IMR-90 (cell line): Measurements from ENCODE around the gene RERE. TPM values are rescaled to one million over a fixed set of nuclear protein-coding genes. Genes with fewer than 3 reads are reported as not detected.

Experiments used
- ATAC-seq: fragments of 200-7000 bp; cut with Tn5 transposase; 2 replicates; pipeline ENCODE4 v1.9.1; 2020; ENCODE audit warnings: low read depth, mild to moderate bottlenecking, moderate library complexity
- BruUV-seq: library from RNA; stranded (reverse); fragments of 400-500 nt; replicated peaks from 2 replicates; lab custom pipeline; 2021; lab: Mats Ljungman, UMichigan
- CTCF ChIA-PET: fragments of 300-600 bp; formaldehyde crosslinking; extraction: SDS; loops from one replicate; lab custom pipeline; 2021; ENCODE audit warnings: antibody characterized with exemption; lab: Yijun Ruan, JAX
- POLR2A ChIA-PET: fragments of 300-600 bp; sonication (Branson Sonifier 250); formaldehyde crosslinking; loops from one replicate; lab custom pipeline; 2022; ENCODE audit warnings: antibody characterized with exemption; ENCODE audit not compliant: unreplicated experiment; lab: Charles Lee
- DNase-seq: peaks from one replicate; pipeline ENCODE4 v3.0.0; 2013
- H2AFZ ChIP-seq: replicated peaks from 2 replicates; pipeline ENCODE3; 2013; ENCODE audit warnings: low read length, mild to moderate bottlenecking; ENCODE audit not compliant: poor library complexity
- H2AK5ac ChIP-seq: 2 replicates; pipeline ENCODE4 v1.6.1; 2013; ENCODE audit warnings: low read depth, low read length, inconsistent platforms
- H2AK9ac ChIP-seq: replicated peaks from 2 replicates; pipeline ENCODE3; 2013; ENCODE audit warnings: mild to moderate bottlenecking, low read depth, low read length, moderate library complexity; ENCODE audit not compliant: poor library complexity
- H2BK120ac ChIP-seq: 2 replicates; pipeline ENCODE4 v1.6.1; 2013; ENCODE audit warnings: low read depth, low read length, inconsistent platforms
- H2BK15ac ChIP-seq: 3 replicates; pipeline ENCODE4 v1.6.1; 2013; ENCODE audit warnings: low read depth, low read length, inconsistent platforms
- H2BK20ac ChIP-seq: 2 replicates; pipeline ENCODE4 v1.6.1; 2013; ENCODE audit warnings: low read depth, mild to moderate bottlenecking, inconsistent platforms, low read length, moderate library complexity
- H2BK5ac ChIP-seq: 2 replicates; pipeline ENCODE4 v1.6.1; 2013; ENCODE audit warnings: mild to moderate bottlenecking, low read depth, low read length, inconsistent platforms; ENCODE audit not compliant: poor library complexity, severe bottlenecking
- H3K14ac ChIP-seq: replicated peaks from 2 replicates; pipeline ENCODE4 v1.6.1; 2013; ENCODE audit warnings: low read depth, low read length, inconsistent platforms
- H3K18ac ChIP-seq: 2 replicates; pipeline ENCODE4 v1.6.1; 2013; ENCODE audit warnings: low read depth, low read length, control low read depth
- H3K23ac ChIP-seq: 2 replicates; pipeline ENCODE4 v1.6.1; 2013; ENCODE audit warnings: low read depth, low read length, inconsistent platforms
- H3K27ac ChIP-seq: 2 replicates; pipeline ENCODE4 v1.5.1; 2013; ENCODE audit warnings: mild to moderate bottlenecking, control low read depth, low read length; ENCODE audit not compliant: insufficient read depth
- H3K27me3 ChIP-seq: 2 replicates; pipeline ENCODE4 v1.6.1; 2013; ENCODE audit warnings: low read length; ENCODE audit not compliant: control insufficient read depth, insufficient read depth
- H3K36me3 ChIP-seq: 2 replicates; pipeline ENCODE4 v1.6.1; 2013; ENCODE audit warnings: low read length, mixed read lengths; ENCODE audit not compliant: control insufficient read depth, insufficient read depth
- H3K4ac ChIP-seq: 2 replicates; pipeline ENCODE4 v1.6.1; 2013; ENCODE audit warnings: low read depth, low read length, inconsistent platforms
- H3K4me1 ChIP-seq: 2 replicates; pipeline ENCODE4 v1.6.1; 2013; ENCODE audit warnings: low read length, mixed read lengths; ENCODE audit not compliant: control insufficient read depth, insufficient read depth
- H3K4me2 ChIP-seq: 2 replicates; pipeline ENCODE4 v1.6.1; 2013; ENCODE audit warnings: low read depth, mild to moderate bottlenecking, control low read depth, low read length, moderate library complexity
- H3K4me3 ChIP-seq: 2 replicates; pipeline ENCODE4 v1.5.1; 2013; ENCODE audit warnings: low read depth, mild to moderate bottlenecking, control low read depth, low read length, moderate library complexity; ENCODE audit not compliant: insufficient read depth
- H3K56ac ChIP-seq: 2 replicates; pipeline ENCODE4 v1.6.1; 2013; ENCODE audit warnings: low read length, inconsistent platforms; ENCODE audit not compliant: insufficient read depth; ENCODE audit errors: extremely low read depth
- H3K79me1 ChIP-seq, 2 experiments: 2 replicates each; pipeline ENCODE4 v1.6.1; 2013; ENCODE audit warnings: low read length in 2 of 2, inconsistent platforms in 1 of 2, low read depth in 1 of 2
- H3K9ac ChIP-seq: 2 replicates; pipeline ENCODE4 v1.6.1; 2013; ENCODE audit warnings: low read depth, low read length, control low read depth
- H3K9me1 ChIP-seq: 2 replicates; pipeline ENCODE4 v1.6.1; 2013; ENCODE audit warnings: low read length, inconsistent platforms; ENCODE audit not compliant: insufficient read depth
- H3K9me3 ChIP-seq: 2 replicates; pipeline ENCODE4 v1.6.1; 2013; ENCODE audit warnings: low read length; ENCODE audit not compliant: control insufficient read depth, insufficient read depth
- H4K20me1 ChIP-seq: 2 replicates; pipeline ENCODE4 v1.6.1; 2013; ENCODE audit warnings: low read length, inconsistent platforms; ENCODE audit not compliant: insufficient read depth
- H4K5ac ChIP-seq: 2 replicates; pipeline ENCODE4 v1.6.1; 2013; ENCODE audit warnings: mild to moderate bottlenecking, low read depth, low read length, control low read depth
- H4K8ac ChIP-seq, 2 experiments: 2 replicates each; pipeline ENCODE4 v1.6.1; 2013; ENCODE audit warnings: low read depth in 2 of 2, low read length in 2 of 2, control low read depth in 1 of 2, inconsistent platforms in 1 of 2
- H4K91ac ChIP-seq: 2 replicates; pipeline ENCODE4 v1.6.1; 2013; ENCODE audit warnings: low read depth, low read length, inconsistent platforms; ENCODE audit not compliant: insufficient read depth
- NFE2L2 ChIP-seq: fragments of 150-350 bp; IDR thresholded peaks from 2 replicates; pipeline ENCODE4 v1.6.1; 2016; ENCODE audit warnings: low read depth, mild to moderate bottlenecking, low read length
- POLR2A ChIP-seq: IDR thresholded peaks from 2 replicates; pipeline ENCODE4 v1.6.1; 2012; ENCODE audit warnings: mild to moderate bottlenecking, low read depth, low read length
- WGBS, 2 experiments: methylation state at CpG; one replicate each; pipeline versions ENCODE4 v1.1.5 to v1.1.7; 2013; ENCODE audit warnings: missing lambda C conversion rate in 2 of 2; ENCODE audit not compliant: insufficient read length in 1 of 2; ENCODE audit errors: extremely low coverage in 2 of 2; 5-methylcytosine and 5-hydroxymethylcytosine counted together
- dilution Hi-C: fragments of 300-500 bp; cut with HindIII; formaldehyde crosslinking; loops from one replicate; pipeline ENCODE4 v1.14.3; 2018; ENCODE audit warnings: low sequenced_read_pairs; ENCODE audit not compliant: unreplicated experiment
- in situ Hi-C: fragments of 300-500 bp; cut with MboI; formaldehyde crosslinking; loops from 3 replicates; pipeline ENCODE4 v1.14.3; 2019; ENCODE audit warnings: low sequenced_read_pairs, inconsistent platforms, mixed read lengths
- intact Hi-C: fragments of 100-400 bp; cut with micrococcal nuclease; formaldehyde crosslinking; loops from 2 replicates; pipeline ENCODE4 v1.10.0; 2022
- polyA plus RNA-seq, 3 experiments: library from polyadenylated mRNA; depleted of rRNA; stranded (reverse); fragments of >200 nt; gene quantifications; 2 replicates each; pipeline ENCODE4 v1.2.3, GENCODE V29; 2012; ENCODE audit warnings: low replicate concordance in 1 of 3
- total RNA-seq: library from RNA; depleted of rRNA; stranded (reverse); fragments of >200 nt; gene quantifications from 2 replicates; pipeline ENCODE4 v1.2.3, GENCODE V29; 2012

RERE gene
- total and polyA plus RNA-seq, 2 of the 4 experiments (the other 2 are of a cell fraction): 11.5 to 25.1 TPM

DNA sequence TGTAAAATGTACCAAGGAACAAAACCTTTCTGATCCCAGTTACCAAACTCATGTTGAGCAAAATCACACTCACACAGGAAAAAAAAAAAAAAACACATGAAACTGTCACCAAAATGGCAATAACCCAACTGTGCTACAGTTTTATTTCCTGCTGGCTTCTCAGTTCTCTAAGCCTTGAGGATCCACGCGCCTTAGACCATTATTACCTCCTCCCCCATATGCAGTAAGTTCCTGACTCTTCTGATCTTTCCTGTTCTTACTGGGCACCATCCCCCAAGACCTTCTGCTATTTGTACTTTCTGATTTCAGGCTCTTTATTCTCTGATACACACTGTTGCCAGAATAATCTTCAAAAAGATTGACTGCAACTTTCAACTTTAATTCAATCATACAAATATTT lies 419.9 kb downstream of the RERE start:
- H2AK9ac ChIP-seq: no peak overlapping the region
- H2BK120ac ChIP-seq: peak overlapping the region; percentile 71
- H3K9ac ChIP-seq: peak overlapping the region; percentile 3; the same call in 1 of the 2 replicates
- H3K4me2 ChIP-seq: peak overlapping the region; percentile 32
- intact Hi-C loops (loop anchor here (1.0 to 2.0 kb wide), 2 partner anchors 25 kb away; no protein-coding TSS in a partner anchor), dilution Hi-C loops (no loop called here), in situ Hi-C loops (no loop called here)
- ChIA-PET POLR2A (no interaction called here), CTCF (interaction anchor here (1.4 to 1.8 kb wide), 2 partner anchors 12 to 66 kb away, joined by 6 to 8 read pairs; no protein-coding TSS in a partner anchor)
- peak overlapping the region; percentile 1 to 80; a peak in 2 of 4 replicates for H4K8ac ChIP-seq
- no peak for TF ChIP-seq NFE2L2
- TF ChIP-seq POLR2A: peak; percentile 7; the same call in 1 of the 2 replicates
- 23% methylated on average over 2 of the region's 2 CpGs; no CpG with 5 or more reads in 1 of the 2 experiments for WGBS, 2 experiments
- peak overlapping the region; percentile 7; the same call in 1 of the 2 replicates for H4K91ac ChIP-seq
- peak overlapping the region; percentile 93 for H2BK5ac ChIP-seq
- no peaks in the 10 kb centered on the region for H3K9me3 ChIP-seq
- H2AK5ac ChIP-seq: peak overlapping the region; percentile 8
- no TSS peak for BruUV-seq
- H2AFZ ChIP-seq: no peak overlapping the region
- H3K79me1 ChIP-seq: peaks cover 37 to 75% of the 10 kb centered on the region in 2 experiments
- peak overlapping the region; percentile 56; the same call in 2 of the 3 replicates for H2BK15ac ChIP-seq
- H3K14ac ChIP-seq: peak overlapping the region; percentile 30
- peaks cover 32% of the 10 kb centered on the region for H3K36me3 ChIP-seq
- peaks cover 26% of the 10 kb centered on the region; the same call in 1 of the 2 replicates for H4K20me1 ChIP-seq
- peak overlapping the region; percentile 78; the same call in 1 of the 2 replicates for H3K23ac ChIP-seq
- DNase-seq (no peak), ATAC-seq (no peak)
- peak overlapping the region; percentile 51; the same call in 1 of the 2 replicates for H3K56ac ChIP-seq
- H3K18ac ChIP-seq: peak overlapping the region; percentile 54
- H3K9me1 ChIP-seq: peaks cover 22% of the 10 kb centered on the region
- H3K4me3 ChIP-seq: no peak overlapping the region
- peak overlapping the region; percentile 53 for H3K27ac ChIP-seq
- peak overlapping the region; percentile 11; the same call in 1 of the 2 replicates for H4K5ac ChIP-seq
- no peaks in the 10 kb centered on the region for H3K27me3 ChIP-seq
- peaks cover 27% of the 10 kb centered on the region for H3K4me1 ChIP-seq
- peak overlapping the region; percentile 65 for H3K4ac ChIP-seq
- H2BK20ac ChIP-seq: peak overlapping the region; percentile 80
